NK-92 treated with Interleukin-12 subunit alpha and Interleukin-12 subunit beta, amount 100 ng/mL, for 24 hours (cell line): Measurements from ENCODE around the gene CYGB.

Experiments used
- DNase-seq: peaks from one replicate; lab custom pipeline; 2025; lab: John Stamatoyannopoulos, UW

The CYGB gene

GRCh38 chr17:76478730-76479514 lies 58.6 kb downstream of the CYGB start:
- DNase-seq: no peak

GRCh38 chr17:76478097-76478496 lies 59.4 kb downstream of the CYGB start:
- DNase-seq: no peak

GRCh38 chr17:76477576-76477975 lies 59.9 kb downstream of the CYGB start:
- DNase-seq: no peak
